SK-N-SH (cell line): ENCODE data around the gene SLC2A11. TPM values are rescaled to one million over a fixed set of nuclear protein-coding genes. Genes with fewer than 3 reads are reported as not detected.
A peak's percentile ranks its signal among the peaks of the same experiment; 100 is the strongest.

Experiments
- CTCF ChIA-PET: fragments of 300-600, 350-600 bp; formaldehyde crosslinking; extraction: SDS; loops from one replicate; lab custom pipeline; 2021; lab: Yijun Ruan, JAX
- POLR2A ChIA-PET: fragments of 350-600 bp; sonication (Branson Sonifier 250); formaldehyde crosslinking; extraction: SDS; loops from one replicate; lab custom pipeline; 2020; ENCODE audit warnings: antibody characterized with exemption, inconsistent platforms; lab: Yijun Ruan, JAX
- DNase-seq: peaks from one replicate; pipeline ENCODE4 v3.0.0; 2012
- H2AFZ ChIP-seq: fragments of 200-600 bp; sonication (generic); 2 replicates; pipeline ENCODE4 v1.8.1; 2016; ENCODE audit warnings: antibody characterized with exemption, mild to moderate bottlenecking, low read depth
- H3F3A ChIP-seq: fragments of 200-600 bp; sonication (generic); replicated peaks from 2 replicates; pipeline ENCODE3; 2016; ENCODE audit warnings: antibody characterized with exemption, mild to moderate bottlenecking; ENCODE audit not compliant: insufficient read depth
- H3K27ac ChIP-seq, 2 experiments: fragments of 200-500 bp in 1 of 2; fragments of 200-600 bp in 1 of 2; sonication (Bioruptor generic) in 1 of 2; sonication (generic), shearing (Covaris generic) in 1 of 2; 2 replicates each; pipeline versions ENCODE4 v1.5.1 to v1.6.1; 2014 to 2016; ENCODE audit warnings: low read depth in 2 of 2, inconsistent platforms in 1 of 2, low read length in 1 of 2, mild to moderate bottlenecking in 1 of 2, mixed read lengths in 1 of 2
- H3K27me3 ChIP-seq: fragments of 200-600 bp; sonication (generic), shearing (Covaris generic); 2 replicates; pipeline ENCODE4 v1.6.1; 2016; ENCODE audit warnings: mixed run types; ENCODE audit not compliant: insufficient read depth
- H3K36me3 ChIP-seq, 2 experiments: fragments of 200-500 bp in 1 of 2; fragments of 200-600 bp in 1 of 2; sonication (Bioruptor generic) in 1 of 2; sonication (generic) in 1 of 2; replicated peaks in 1 of 2; 2 replicates each; pipeline versions ENCODE3 to v1.5.1; 2014 to 2016; ENCODE audit warnings: low read length in 1 of 2, mild to moderate bottlenecking in 1 of 2; ENCODE audit not compliant: insufficient read depth in 2 of 2, control insufficient read depth in 1 of 2
- H3K4me1 ChIP-seq, 2 experiments: fragments of 200-500 bp in 1 of 2; fragments of 200-600 bp in 1 of 2; sonication (Bioruptor generic) in 1 of 2; sonication (generic), shearing (Covaris generic) in 1 of 2; 2 replicates each; pipeline versions ENCODE4 v1.5.1 to v1.6.1; 2014 to 2016; ENCODE audit warnings: low read depth in 1 of 2, low read length in 1 of 2, mixed run types in 1 of 2; ENCODE audit not compliant: insufficient read depth in 2 of 2, control insufficient read depth in 1 of 2
- H3K4me2 ChIP-seq: fragments of 200-600 bp; sonication (generic), shearing (Covaris generic); 2 replicates; pipeline ENCODE4 v1.6.1; 2017; ENCODE audit warnings: mixed run types
- H3K4me3 ChIP-seq, 2 experiments: fragments of 200-500 bp in 1 of 2; fragments of 200-600 bp in 1 of 2; sonication (Bioruptor generic) in 1 of 2; sonication (generic), shearing (Covaris generic) in 1 of 2; 2 replicates each; pipeline versions ENCODE4 v1.5.1 to v1.8.1; 2014 to 2016; ENCODE audit warnings: low read depth in 2 of 2, inconsistent platforms in 1 of 2, low read length in 1 of 2, mild to moderate bottlenecking in 1 of 2, mixed read lengths in 1 of 2, moderate library complexity in 1 of 2
- H3K79me2 ChIP-seq: fragments of 200-600 bp; sonication (generic); 2 replicates; pipeline ENCODE4 v1.8.1; 2017; ENCODE audit warnings: mild to moderate bottlenecking; ENCODE audit not compliant: insufficient read depth
- H3K9ac ChIP-seq: fragments of 200-600 bp; sonication (generic); 2 replicates; pipeline ENCODE4 v1.6.1; 2017; ENCODE audit warnings: mixed run types
- H3K9me2 ChIP-seq: fragments of 200-600 bp; sonication (generic); 2 replicates; pipeline ENCODE4 v1.6.1; 2017; ENCODE audit warnings: mixed run types
- H3K9me3 ChIP-seq: fragments of 200-600 bp; sonication (generic); 2 replicates; pipeline ENCODE4 v1.6.1; 2017; ENCODE audit warnings: mixed run types, mild to moderate bottlenecking, moderate library complexity
- H4K20me1 ChIP-seq: fragments of 200-600 bp; sonication (generic); 2 replicates; pipeline ENCODE4 v1.6.1; 2017; ENCODE audit warnings: mild to moderate bottlenecking, mixed run types; ENCODE audit not compliant: insufficient read depth
- CHD2 ChIP-seq: fragments of 150-350 bp; IDR thresholded peaks from 2 replicates; pipeline ENCODE4 v1.6.1; 2018; ENCODE audit warnings: low read length; ENCODE audit not compliant: partially characterized antibody
- EP300 ChIP-seq, 2 experiments: IDR thresholded peaks; 2 replicates each; pipeline versions ENCODE4 v1.4.0 to v1.6.1; 2012; ENCODE audit warnings: borderline replicate concordance in 1 of 2, low read depth in 1 of 2, low read length in 1 of 2
- EZH2phosphoT487 ChIP-seq: fragments of 200-600 bp; sonication (generic); IDR thresholded peaks from 2 replicates; pipeline ENCODE4 v1.6.1; 2017; ENCODE audit warnings: low read depth, mixed run types, mild to moderate bottlenecking, antibody characterized with exemption, moderate library complexity, borderline replicate concordance
- FOXJ3 ChIP-seq: sonication (generic); formaldehyde crosslinking; IDR thresholded peaks from 2 replicates; pipeline ENCODE4 v1.5.1; 2020; ENCODE audit warnings: mild to moderate bottlenecking, missing genetic modification reagents
- JUND ChIP-seq: IDR thresholded peaks from 2 replicates; pipeline ENCODE4 v1.4.0; 2012
- MAX ChIP-seq: IDR thresholded peaks from 2 replicates; pipeline ENCODE4 v1.4.0; 2012; ENCODE audit warnings: low read depth
- NRF1 ChIP-seq: IDR thresholded peaks from 2 replicates; pipeline ENCODE4 v1.6.1; 2012; ENCODE audit warnings: low read depth, mild to moderate bottlenecking, low read length
- PBX3 ChIP-seq: IDR thresholded peaks from 2 replicates; pipeline ENCODE4; 2012
- RAD21 ChIP-seq: IDR thresholded peaks from 2 replicates; pipeline ENCODE4 v1.6.1; 2012; ENCODE audit warnings: mild to moderate bottlenecking, low read length
- RCOR1 ChIP-seq: fragments of 150-350 bp; IDR thresholded peaks from 2 replicates; pipeline ENCODE4 v1.6.1; 2017; ENCODE audit warnings: antibody characterized with exemption, low read length
- REST ChIP-seq: IDR thresholded peaks from 2 replicates; pipeline ENCODE4 v1.6.1; 2012; ENCODE audit warnings: mild to moderate bottlenecking, low read depth, low read length, moderate library complexity
- SIN3A ChIP-seq: IDR thresholded peaks from 2 replicates; pipeline ENCODE4 v1.6.1; 2012; ENCODE audit warnings: low read depth, mild to moderate bottlenecking, low read length, moderate library complexity, borderline replicate concordance
- SMC3 ChIP-seq: IDR thresholded peaks from 2 replicates; pipeline ENCODE4 v1.6.1; 2012; ENCODE audit warnings: low read depth, low read length, improper control_type of control experiment
- TAF1 ChIP-seq: IDR thresholded peaks from 2 replicates; pipeline ENCODE4 v1.6.1; 2012; ENCODE audit warnings: low read depth, mild to moderate bottlenecking, low read length, moderate library complexity, borderline replicate concordance
- TCF12 ChIP-seq: IDR thresholded peaks from 2 replicates; pipeline ENCODE4 v1.4.0; 2012
- TEAD4 ChIP-seq: IDR thresholded peaks from 2 replicates; pipeline ENCODE4 v1.4.0; 2012; ENCODE audit warnings: mild to moderate bottlenecking, borderline replicate concordance; ENCODE audit not compliant: insufficient read depth
- USF1 ChIP-seq: IDR thresholded peaks from 2 replicates; pipeline ENCODE4 v1.4.0; 2012; ENCODE audit warnings: low read depth, borderline replicate concordance
- WGBS: methylation state at CpG from one replicate; pipeline ENCODE4 v1.1.6; 2017; ENCODE audit warnings: low lambda C conversion rate; 5-methylcytosine and 5-hydroxymethylcytosine counted together
- polyA plus RNA-seq, 3 experiments: library from polyadenylated mRNA; depleted of rRNA; stranded (reverse); fragments of >200 nt; gene quantifications; 2 replicates each; pipeline ENCODE4 v1.2.3, GENCODE V29; 2012

SLC2A11 gene
- polyA plus RNA-seq, 1 of the 3 experiments (the other 2 are of a cell fraction) = 21.8 TPM

GRCh38 chr22:23896523-23897186 lies 39.0 kb downstream of the SLC2A11 start:
- no peak for TF ChIP-seq PBX3
- TF ChIP-seq SMC3 = no peak
- TF ChIP-seq EZH2phosphoT487 = no peak
- no peak for TF ChIP-seq CHD2
- TF ChIP-seq NRF1 = no peak
- no peak for TF ChIP-seq RAD21
- TF ChIP-seq TAF1 = no peak
- no peak for TF ChIP-seq JUND
- TF ChIP-seq REST = no peak
- no peak for TF ChIP-seq MAX
- TF ChIP-seq TCF12 = no peak
- no peak for TF ChIP-seq EP300 (IDR thresholded peaks at IDR 0.05; ENCODE audit: borderline replicate concordance in 1 of 2, low read depth in 1 of 2, low read length in 1 of 2)
- no peak for TF ChIP-seq FOXJ3
- TF ChIP-seq RCOR1 = no peak
- TF ChIP-seq TEAD4 = no peak
- no peak for TF ChIP-seq USF1
- TF ChIP-seq SIN3A = no peak
- Histone ChIP-seq H4K20me1 (peaks cover 9% of the 10 kb centered on the region; the same call in 1 of the 2 replicates), H3K9ac (no peak overlapping the region), H3K9me3 (no peaks in the 10 kb centered on the region), H3K4me1 (peaks cover 10 to 33% of the 10 kb centered on the region in 2 experiments; a peak in 2 of 4 replicates), H3K4me3 (no peak overlapping the region), H3K9me2 (no peaks in the 10 kb centered on the region), H2AFZ (no peak overlapping the region), H3K27me3 (no peaks in the 10 kb centered on the region), H3K4me2 (peak overlapping the region; percentile 89; the same call in 1 of the 2 replicates), H3K79me2 (peaks cover 25% of the 10 kb centered on the region; the same call in 1 of the 2 replicates), H3F3A (no peaks in the 10 kb centered on the region), H3K36me3 (peaks cover 21 to 23% of the 10 kb centered on the region in 2 experiments), H3K27ac (no peak overlapping the region; a peak in 1 of 4 replicates)
- ChIA-PET CTCF (interaction anchor here (1.0 to 1.3 kb wide), 4 partner anchors 8 to 47 kb away, joined by 3 to 7 read pairs (median 4); no protein-coding TSS in a partner anchor), POLR2A (interaction anchor here (2.0 kb wide), 1 partner anchor 17 kb away, joined by 8 read pairs; no protein-coding TSS in a partner anchor)
- no peak for DNase-seq
- WGBS = 100% methylated on average over 4 of the region's 8 CpGs
